Gastrocnemius medialis (tissue), 4 donors: ENCODE measurements around the gene CCDC169.
A peak's percentile ranks its signal among the peaks of the same experiment; 100 is the strongest.

ENCODE experiments used
- POLR2A ChIP-seq, 2 donors: fragments of 450-650 bp; IDR thresholded peaks; one replicate each; pipeline ENCODE4 v1.6.1; 2017; ENCODE audit warnings: antibody characterized with exemption in 2 of 2, mild to moderate bottlenecking in 2 of 2, moderate library complexity in 2 of 2
- TF ChIP-seq, protein P1 (sequence below), 5 experiments: fragments of 450-650 bp in 3 of 5; fragments of 200-600 bp in 2 of 5; sonication (generic) in 2 of 5; IDR thresholded peaks in 4 of 5; conservative IDR thresholded peaks in 1 of 5; 1 replicate in 4 of 5; 2 replicates in 1 of 5; pipeline ENCODE4 v1.5.1; 2016 to 2019; ENCODE audit warnings: antibody characterized with exemption in 5 of 5, mild to moderate bottlenecking in 3 of 5, moderate library complexity in 3 of 5

DNA sequence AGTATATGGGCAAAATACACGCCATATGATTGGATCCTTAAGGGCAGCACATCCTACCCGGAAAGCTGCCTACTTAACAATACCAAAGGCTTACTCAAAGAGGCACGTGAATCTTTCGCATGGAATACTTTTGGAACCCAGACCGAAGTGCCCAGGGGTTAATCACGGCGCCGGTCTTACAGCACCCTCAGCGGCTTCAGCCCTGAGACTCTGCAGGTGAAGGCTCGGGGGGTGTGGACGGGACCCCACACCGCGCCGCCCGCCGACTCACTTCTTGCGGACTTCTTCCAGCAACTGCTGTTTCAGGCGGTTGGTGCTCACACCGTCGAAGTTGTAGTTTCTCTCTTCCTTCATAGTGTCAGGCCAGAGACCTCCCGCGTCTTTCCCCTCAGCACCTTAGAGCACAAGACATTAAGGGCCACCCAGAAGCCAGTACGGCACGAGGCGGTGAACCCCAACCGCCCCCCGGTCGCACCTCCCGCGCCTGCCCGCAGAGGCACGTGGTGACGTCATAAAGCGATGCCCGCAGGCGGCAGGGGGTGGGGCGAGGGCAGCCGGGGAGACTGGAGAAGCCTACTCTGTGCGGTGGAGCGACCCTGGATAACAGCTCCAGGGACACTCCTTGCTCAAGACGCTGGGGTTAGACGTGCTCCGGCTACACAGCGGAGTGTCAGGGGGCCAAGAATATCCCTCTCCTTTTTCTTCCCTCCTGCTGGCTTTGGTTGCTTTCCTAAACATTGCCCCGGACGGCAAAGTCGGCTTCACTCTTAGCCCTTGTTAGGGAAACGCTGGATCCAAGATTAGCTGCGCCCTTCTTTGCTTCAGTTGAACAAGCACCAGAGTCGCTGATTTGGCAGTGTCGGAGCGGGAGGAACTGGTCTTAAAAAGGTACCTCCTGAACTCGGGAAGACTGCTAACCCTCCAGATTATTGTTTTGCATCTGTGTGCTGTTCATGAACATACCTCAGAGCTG lies at the start of gene CCDC169:
- TF ChIP-seq, protein P1, sequence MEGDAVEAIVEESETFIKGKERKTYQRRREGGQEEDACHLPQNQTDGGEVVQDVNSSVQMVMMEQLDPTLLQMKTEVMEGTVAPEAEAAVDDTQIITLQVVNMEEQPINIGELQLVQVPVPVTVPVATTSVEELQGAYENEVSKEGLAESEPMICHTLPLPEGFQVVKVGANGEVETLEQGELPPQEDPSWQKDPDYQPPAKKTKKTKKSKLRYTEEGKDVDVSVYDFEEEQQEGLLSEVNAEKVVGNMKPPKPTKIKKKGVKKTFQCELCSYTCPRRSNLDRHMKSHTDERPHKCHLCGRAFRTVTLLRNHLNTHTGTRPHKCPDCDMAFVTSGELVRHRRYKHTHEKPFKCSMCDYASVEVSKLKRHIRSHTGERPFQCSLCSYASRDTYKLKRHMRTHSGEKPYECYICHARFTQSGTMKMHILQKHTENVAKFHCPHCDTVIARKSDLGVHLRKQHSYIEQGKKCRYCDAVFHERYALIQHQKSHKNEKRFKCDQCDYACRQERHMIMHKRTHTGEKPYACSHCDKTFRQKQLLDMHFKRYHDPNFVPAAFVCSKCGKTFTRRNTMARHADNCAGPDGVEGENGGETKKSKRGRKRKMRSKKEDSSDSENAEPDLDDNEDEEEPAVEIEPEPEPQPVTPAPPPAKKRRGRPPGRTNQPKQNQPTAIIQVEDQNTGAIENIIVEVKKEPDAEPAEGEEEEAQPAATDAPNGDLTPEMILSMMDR (IDR thresholded peaks at IDR 0.05 in 4 of 5, conservative IDR thresholded peaks at IDR 0.05 in 1 of 5), result no peak
- TF ChIP-seq POLR2A (IDR thresholded peaks at IDR 0.05), result peak; percentile 20 to 23
